ENCODE data around the gene ATCAY. TPM values are rescaled to one million over a fixed set of nuclear protein-coding genes. Genes with fewer than 3 reads are reported as not detected.

Gene ATCAY
- total and polyA plus RNA-seq, 2 of the 13 experiments (the other 11 are each of a cell fraction or from before 2014, with no cell fraction given), result not detected

DNA sequence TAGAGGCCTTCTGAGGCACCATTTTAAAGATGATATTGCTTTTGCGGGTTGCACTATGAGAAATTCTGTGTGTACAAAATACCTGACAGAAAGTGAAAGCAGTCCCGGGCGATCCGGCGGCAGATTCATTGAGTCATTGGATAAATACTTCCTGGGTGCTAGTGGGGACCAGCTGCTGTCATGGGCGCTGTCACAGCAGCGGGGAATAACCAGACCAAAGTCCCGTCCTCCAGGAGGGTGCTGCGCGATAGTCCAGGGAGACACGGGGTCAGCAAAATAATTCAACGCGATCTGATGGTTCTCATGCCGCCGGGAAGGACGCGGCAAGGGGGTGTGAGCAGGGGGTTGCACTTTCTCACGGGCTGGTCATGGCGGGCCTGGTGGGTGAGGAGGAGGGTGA lies 25.2 kb upstream of the ATCAY start (continued):
- TF ChIP-seq, protein P1, sequence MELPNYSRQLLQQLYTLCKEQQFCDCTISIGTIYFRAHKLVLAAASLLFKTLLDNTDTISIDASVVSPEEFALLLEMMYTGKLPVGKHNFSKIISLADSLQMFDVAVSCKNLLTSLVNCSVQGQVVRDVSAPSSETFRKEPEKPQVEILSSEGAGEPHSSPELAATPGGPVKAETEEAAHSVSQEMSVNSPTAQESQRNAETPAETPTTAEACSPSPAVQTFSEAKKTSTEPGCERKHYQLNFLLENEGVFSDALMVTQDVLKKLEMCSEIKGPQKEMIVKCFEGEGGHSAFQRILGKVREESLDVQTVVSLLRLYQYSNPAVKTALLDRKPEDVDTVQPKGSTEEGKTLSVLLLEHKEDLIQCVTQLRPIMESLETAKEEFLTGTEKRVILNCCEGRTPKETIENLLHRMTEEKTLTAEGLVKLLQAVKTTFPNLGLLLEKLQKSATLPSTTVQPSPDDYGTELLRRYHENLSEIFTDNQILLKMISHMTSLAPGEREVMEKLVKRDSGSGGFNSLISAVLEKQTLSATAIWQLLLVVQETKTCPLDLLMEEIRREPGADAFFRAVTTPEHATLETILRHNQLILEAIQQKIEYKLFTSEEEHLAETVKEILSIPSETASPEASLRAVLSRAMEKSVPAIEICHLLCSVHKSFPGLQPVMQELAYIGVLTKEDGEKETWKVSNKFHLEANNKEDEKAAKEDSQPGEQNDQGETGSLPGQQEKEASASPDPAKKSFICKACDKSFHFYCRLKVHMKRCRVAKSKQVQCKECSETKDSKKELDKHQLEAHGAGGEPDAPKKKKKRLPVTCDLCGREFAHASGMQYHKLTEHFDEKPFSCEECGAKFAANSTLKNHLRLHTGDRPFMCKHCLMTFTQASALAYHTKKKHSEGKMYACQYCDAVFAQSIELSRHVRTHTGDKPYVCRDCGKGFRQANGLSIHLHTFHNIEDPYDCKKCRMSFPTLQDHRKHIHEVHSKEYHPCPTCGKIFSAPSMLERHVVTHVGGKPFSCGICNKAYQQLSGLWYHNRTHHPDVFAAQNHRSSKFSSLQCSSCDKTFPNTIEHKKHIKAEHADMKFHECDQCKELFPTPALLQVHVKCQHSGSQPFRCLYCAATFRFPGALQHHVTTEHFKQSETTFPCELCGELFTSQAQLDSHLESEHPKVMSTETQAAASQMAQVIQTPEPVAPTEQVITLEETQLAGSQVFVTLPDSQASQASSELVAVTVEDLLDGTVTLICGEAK (IDR thresholded peaks at IDR 0.05), result no peak
- TF ChIP-seq, protein P1 (CRISPR knock-in tag; IDR thresholded peaks at IDR 0.05), result peak; percentile 28; the same call in 1 of the 2 replicates
- TF ChIP-seq, protein P2, sequence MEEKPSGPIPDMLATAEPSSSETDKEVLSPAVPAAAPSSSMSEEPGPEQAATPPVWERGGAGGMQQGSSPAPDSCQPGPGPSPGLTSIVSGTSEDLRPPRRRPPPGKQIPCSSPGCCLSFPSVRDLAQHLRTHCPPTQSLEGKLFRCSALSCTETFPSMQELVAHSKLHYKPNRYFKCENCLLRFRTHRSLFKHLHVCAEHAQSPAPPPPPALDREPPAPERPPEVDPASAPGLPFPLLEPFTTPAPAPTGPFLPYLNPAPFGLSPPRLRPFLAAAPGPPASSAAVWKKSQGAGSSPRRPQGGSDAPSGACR (CRISPR knock-in tag; IDR thresholded peaks at IDR 0.05), result 0 out of 2 replicates have a peak, but pooled peaks have one; percentile 35
- peak; percentile 55; the same call in 1 of the 2 replicates for TF ChIP-seq FOXK2 (IDR thresholded peaks at IDR 0.05)
- TF ChIP-seq TBX2 (CRISPR knock-in tag; IDR thresholded peaks at IDR 0.05; ENCODE audit: borderline replicate concordance), result peak; percentile 29; the same call in 1 of the 2 replicates
- 0 out of 2 replicates have a peak, but pooled peaks have one; percentile 37 for TF ChIP-seq ZBTB7B (CRISPR knock-in tag; IDR thresholded peaks at IDR 0.05)
- 0 out of 2 replicates have a peak, but pooled peaks have one; percentile 17 for TF ChIP-seq ZNF292 (CRISPR knock-in tag; IDR thresholded peaks at IDR 0.05; ENCODE audit: borderline replicate concordance, low read depth)
- TF ChIP-seq ELF3 (CRISPR knock-in tag; IDR thresholded peaks at IDR 0.05), result peak; percentile 72
- no peak for TF ChIP-seq ZIK1 (CRISPR knock-in tag; IDR thresholded peaks at IDR 0.05; ENCODE audit: borderline replicate concordance, low read depth)
- TF ChIP-seq, protein P3, sequence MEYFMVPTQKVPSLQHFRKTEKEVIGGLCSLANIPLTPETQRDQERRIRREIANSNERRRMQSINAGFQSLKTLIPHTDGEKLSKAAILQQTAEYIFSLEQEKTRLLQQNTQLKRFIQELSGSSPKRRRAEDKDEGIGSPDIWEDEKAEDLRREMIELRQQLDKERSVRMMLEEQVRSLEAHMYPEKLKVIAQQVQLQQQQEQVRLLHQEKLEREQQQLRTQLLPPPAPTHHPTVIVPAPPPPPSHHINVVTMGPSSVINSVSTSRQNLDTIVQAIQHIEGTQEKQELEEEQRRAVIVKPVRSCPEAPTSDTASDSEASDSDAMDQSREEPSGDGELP (IDR thresholded peaks at IDR 0.05; ENCODE audit: borderline replicate concordance, low read depth), result peak; percentile 92
- TF ChIP-seq SALL1 (CRISPR knock-in tag; IDR thresholded peaks at IDR 0.05), result peak; percentile 47; the same call in 1 of the 2 replicates
- peak; percentile 73 for TF ChIP-seq HNF4A (CRISPR knock-in tag; IDR thresholded peaks at IDR 0.05)
- TF ChIP-seq SIN3A (IDR thresholded peaks at IDR 0.05; ENCODE audit: borderline replicate concordance, low read depth, low read length), result peak; percentile 89; the same call in 1 of the 2 replicates
- TF ChIP-seq FOXA1 (IDR thresholded peaks at IDR 0.05), result no peak
- peak; percentile 40; the same call in 1 of the 2 replicates for TF ChIP-seq FOXA1 (CRISPR knock-in tag; IDR thresholded peaks at IDR 0.05)
- TF ChIP-seq IRF2 (CRISPR knock-in tag; IDR thresholded peaks at IDR 0.05), result peak; percentile 95
- TF ChIP-seq, protein P4, sequence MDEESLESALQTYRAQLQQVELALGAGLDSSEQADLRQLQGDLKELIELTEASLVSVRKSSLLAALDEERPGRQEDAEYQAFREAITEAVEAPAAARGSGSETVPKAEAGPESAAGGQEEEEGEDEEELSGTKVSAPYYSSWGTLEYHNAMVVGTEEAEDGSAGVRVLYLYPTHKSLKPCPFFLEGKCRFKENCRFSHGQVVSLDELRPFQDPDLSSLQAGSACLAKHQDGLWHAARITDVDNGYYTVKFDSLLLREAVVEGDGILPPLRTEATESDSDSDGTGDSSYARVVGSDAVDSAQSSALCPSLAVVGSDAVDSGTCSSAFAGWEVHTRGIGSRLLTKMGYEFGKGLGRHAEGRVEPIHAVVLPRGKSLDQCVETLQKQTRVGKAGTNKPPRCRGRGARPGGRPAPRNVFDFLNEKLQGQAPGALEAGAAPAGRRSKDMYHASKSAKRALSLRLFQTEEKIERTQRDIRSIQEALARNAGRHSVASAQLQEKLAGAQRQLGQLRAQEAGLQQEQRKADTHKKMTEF (CRISPR knock-in tag; IDR thresholded peaks at IDR 0.05), result 0 out of 2 replicates have a peak, but pooled peaks have one; percentile 31
- TF ChIP-seq TEAD3 (CRISPR knock-in tag; optimal IDR thresholded peaks at IDR 0.05; ENCODE audit: borderline replicate concordance), result peak; percentile 62
